ENCODE data around the gene SUN1.
"Not testable (repeated sequence)": the region's sequence is repeated elsewhere in the genome, so short reads cannot be mapped to it uniquely, and the experiment has no call there.

The SUN1 gene, protein sequence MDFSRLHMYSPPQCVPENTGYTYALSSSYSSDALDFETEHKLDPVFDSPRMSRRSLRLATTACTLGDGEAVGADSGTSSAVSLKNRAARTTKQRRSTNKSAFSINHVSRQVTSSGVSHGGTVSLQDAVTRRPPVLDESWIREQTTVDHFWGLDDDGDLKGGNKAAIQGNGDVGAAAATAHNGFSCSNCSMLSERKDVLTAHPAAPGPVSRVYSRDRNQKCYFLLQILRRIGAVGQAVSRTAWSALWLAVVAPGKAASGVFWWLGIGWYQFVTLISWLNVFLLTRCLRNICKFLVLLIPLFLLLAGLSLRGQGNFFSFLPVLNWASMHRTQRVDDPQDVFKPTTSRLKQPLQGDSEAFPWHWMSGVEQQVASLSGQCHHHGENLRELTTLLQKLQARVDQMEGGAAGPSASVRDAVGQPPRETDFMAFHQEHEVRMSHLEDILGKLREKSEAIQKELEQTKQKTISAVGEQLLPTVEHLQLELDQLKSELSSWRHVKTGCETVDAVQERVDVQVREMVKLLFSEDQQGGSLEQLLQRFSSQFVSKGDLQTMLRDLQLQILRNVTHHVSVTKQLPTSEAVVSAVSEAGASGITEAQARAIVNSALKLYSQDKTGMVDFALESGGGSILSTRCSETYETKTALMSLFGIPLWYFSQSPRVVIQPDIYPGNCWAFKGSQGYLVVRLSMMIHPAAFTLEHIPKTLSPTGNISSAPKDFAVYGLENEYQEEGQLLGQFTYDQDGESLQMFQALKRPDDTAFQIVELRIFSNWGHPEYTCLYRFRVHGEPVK
- total RNA-seq, result 101 to 262 reads per million in 2 donors

DNA sequence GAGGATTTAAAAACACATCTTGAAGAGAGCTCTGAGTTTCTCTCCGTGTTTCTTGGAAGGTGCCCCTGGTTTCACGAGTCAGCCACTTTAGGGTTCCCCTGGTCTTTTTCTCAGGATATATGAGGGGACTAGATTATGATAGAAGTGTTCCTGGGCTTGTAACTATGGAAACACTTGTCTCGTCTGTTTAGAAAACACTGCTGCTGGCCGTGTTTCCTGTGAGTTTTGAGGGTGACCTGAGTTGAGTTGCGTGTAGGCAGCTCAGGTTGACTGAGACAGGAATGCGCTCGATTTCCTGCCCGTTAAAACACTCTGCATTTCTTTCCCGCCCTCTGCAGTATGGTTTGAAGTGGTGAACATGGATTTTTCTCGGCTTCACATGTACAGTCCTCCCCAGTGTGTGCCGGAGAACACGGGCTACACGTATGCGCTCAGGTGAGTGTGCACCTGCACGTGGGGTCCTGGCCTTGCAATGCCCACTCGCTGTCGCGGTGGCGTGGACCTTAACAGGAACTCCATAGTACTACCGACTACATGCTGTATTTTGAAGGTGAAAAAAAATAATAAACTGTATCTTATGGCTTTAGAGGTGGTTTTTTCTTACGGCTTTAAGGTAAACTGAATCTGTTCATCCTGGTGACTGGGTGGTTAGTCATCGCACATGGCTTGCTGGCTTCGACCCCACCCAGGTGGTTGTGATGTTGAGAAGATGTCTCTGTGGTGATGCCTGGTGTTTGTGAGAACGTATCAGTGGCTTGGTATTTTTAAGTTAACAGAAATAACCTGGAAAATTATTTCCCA, at the start of gene SUN1:
Gene SUN1 (plus strand): TSS at position 310 of the 801 bp plus-strand sequence. CDS start 49 bp downstream, at position 359.
- peak; percentile 34 for DNase-seq

DNA sequence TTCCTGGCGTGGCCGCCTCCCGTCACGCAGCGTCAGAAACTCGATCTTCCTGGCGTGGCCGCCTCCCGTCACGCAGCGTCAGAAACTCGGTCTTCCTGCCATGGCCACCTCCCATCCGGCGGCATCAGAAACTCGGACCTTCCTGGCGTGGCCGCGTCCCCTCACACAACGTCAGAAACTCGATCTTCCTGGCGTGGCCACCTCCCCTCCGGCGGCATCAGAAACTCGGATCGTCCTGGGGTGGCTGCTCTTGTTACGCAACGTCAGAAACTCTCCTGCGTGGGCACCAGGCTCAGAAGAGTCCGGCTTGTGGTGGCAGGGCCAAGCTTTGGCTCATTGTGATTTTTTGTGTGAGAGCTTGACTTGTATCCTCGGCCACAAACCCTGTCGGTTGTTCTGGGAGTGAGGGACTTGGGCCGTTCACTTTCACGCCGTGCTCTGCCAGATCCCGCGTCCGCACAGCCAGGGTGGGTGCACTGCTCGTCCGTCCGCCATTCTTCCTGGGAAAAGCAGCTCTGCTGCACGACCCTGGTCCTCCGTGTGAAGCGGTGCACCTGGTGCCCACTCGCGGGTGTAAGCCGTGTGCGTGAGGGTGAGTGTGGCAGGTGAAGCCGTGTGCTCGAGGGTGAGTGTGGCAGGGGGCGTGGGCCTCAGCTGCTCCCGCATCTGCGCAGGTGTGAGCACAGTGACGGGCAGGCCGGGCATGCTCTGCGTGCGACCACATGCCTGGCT, 49.4 kb upstream of the SUN1 start:
- no peak for DNase-seq

DNA sequence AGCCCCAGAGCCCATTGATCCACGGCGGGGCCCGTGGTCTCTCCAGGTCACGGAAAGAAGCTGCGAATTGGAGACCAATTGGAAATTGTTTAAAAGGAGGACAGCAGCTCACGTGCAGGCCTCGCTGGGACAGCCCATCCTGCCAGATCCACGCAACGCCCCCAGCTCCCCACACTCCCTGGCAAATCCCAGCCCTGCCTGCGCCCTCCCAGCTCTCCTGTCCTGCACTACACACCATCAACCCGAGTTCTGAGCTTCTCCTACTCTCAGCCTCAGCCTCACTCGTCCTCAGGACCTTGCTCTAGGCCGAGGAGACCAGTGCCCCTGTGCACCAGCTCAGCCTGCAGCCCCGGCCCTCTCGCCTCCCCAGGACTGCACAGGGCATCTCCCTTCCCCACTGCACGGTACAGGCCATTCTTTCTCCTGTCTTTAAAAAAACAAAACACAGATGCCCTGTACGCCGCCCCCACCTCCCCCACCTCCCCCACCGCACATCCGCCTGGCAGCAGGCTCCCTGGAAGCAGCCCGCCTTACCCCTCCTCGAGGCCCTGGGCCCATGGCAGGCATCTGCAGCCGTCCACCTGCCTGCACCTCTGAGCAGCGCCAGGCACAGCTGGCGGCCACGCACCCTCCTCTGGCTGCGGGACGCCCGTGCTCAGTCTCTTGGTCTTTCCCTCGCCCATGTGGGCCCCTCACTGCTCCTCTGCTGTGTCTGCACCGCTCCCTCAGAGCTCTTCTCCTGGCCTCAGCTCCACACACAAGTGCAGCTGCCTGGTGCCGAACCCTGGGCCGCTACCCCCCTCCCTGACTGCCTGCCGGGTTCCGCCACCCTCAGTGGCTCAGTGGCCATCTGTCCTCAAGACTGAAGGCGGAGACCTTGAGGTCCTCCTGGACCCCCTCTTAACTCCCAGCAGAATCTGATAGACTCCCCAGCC, 48.5 kb upstream of the SUN1 start:
- DNase-seq, result no peak

DNA sequence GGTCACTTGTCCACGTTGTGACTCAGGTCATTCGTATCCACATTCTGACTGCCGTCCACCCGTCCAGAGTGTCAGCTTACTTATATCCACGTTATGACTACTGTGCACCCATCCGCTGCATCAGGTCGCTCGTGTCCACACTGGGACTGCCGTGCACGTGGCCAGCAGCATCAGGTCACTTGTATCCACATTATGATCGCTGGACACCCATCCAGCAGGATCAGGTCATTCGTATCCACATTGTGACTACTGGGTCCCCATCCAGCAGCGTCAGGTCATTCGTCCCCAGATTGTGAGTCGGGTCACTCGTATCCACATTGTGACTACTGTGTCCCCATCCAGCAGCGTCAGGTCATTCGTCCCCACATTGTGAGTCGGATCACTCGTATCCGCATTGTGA, 47.3 kb upstream of the SUN1 start:
- DNase-seq, result no peak

DNA sequence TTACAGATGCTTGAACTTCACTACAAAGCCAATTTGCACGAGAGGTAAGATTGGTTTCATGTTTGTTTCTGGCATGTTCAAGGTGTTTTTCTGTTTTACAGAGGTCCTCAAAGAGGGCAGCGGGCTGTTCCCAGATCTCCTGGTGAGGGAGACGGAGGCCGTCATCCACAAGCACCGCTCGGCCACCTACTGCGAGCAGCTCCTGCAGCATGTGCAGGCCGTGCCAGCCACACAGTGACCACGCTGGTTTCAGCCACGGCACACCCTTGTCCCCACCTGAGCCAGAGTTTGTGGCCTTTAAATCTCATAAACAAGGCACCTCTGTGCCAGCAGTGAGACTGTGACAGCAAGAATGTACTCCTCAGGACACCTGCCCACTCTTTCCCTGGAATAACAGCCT, 46.9 kb upstream of the SUN1 start:
- DNase-seq, result no peak

DNA sequence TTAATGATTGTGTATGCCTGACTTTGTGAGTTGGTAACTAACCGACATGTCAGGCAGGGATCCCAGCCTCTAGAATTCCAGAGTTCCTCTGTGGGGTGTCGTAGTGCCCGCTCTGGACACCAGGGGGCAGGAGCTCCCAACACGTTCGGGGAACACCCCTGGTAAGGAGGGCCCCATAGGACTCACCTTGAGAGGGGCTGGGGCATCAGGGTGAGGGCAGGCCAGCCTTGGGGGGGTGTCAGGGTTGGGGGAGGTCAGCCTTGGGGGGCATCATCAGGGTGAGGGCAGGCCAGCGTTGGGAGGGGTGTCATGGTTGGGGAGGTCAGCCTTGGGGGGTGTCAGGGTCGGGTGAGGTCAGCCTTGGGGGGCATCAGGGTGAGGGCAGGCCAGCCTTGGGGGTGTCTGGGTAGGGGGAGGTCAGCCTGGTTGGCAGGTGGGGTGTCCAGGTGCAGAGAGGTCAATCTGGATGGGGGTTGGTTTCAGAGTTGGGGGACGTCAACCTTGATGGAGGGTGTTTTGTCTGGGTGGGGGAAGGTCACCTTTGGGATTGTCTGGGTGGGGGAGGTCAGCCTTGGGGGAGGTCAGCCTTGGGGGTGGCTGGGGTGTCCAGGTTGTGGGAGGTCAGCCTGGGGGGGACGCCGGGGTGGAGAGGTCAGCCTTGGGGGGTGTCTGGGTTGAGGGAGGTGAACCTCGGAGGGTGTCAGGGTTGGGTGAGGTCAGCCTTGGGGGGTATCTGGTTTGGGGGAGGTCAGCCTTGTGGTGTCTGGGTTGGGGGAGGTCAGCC, 45.6 kb upstream of the SUN1 start:
- DNase-seq, result peak; percentile 69

DNA sequence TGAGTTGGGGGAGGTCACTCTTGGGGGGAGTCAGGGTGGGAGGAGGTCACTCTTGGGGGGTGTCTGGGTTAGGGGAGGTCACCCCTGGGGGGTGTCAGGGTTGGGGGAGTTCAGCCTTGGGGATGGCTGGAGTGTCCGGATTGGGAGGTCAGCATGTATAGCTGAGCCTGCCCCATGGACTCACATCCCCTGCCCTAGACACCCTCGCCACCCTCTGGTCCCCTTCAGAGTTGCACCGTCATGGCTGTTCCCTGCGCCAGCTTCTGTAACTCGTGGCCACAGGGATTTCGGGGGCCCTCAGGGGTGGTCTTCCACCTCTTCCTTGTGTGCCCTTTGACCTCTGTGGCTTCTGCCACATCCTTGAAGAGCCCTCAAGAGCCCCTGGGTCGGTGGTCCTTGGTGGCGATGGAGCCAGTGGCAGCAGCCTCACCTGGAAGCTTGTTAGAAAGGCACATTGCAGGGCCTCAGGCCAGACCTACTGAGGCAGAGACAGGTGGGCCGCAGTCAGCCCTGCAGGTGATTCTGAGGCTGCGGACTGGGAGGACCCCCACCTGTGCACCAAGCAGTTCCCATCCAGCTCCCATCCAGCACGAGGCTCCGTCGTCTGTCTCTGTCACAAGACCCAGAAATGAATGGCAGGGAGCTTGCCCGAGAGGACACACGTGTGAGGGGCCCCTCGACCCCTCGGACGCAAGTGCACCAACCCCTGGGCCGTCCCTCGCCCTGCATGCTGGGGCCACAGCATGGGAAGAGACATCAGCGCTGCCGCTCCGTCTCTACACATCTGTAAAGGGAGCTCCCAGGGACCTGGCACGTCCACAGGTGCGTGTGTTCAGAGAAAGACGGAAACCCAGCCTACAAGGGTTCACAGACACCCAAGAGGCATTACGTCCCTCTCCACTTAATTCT, 44.7 kb upstream of the SUN1 start:
- no peak for DNase-seq

DNA sequence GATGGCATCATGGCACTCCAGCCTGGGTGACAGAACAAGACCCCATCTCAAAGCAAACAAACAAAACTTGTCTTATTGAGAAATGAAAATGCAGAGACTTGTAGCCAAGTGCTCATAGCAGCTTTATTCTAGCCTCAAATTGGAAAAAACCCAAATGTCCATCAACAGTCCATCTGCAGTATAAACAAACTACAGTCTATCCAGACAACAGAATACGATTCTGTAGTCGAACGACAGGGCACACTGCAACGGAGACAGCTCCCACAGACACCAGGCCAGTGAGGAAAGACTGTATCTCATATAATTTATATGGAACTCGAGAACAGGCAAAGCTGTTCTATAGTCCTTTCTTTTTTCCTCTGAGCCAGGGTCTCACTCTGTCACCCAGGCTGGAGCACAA, 40.8 kb upstream of the SUN1 start:
- DNase-seq, result no peak

DNA sequence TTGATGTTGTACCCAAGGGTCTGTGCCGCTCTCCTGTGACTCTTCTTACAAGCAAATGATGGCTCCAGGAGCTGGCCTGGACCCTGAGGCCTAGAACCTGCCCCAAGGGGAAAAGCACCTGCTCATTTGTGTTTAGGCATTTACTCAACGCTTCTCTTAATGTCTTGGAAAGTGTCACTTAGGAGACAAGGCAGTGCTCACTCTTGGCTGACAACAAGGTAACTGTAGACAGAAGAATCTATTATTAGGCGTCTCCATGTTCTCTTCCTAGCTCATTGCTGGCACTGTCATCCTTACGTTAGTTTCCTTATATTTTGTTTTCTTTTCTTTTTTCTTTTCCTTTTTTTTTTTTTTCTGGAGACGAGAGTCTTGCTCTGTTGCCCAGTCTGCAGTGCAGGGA, 38.1 kb upstream of the SUN1 start:
- DNase-seq, result no peak

DNA sequence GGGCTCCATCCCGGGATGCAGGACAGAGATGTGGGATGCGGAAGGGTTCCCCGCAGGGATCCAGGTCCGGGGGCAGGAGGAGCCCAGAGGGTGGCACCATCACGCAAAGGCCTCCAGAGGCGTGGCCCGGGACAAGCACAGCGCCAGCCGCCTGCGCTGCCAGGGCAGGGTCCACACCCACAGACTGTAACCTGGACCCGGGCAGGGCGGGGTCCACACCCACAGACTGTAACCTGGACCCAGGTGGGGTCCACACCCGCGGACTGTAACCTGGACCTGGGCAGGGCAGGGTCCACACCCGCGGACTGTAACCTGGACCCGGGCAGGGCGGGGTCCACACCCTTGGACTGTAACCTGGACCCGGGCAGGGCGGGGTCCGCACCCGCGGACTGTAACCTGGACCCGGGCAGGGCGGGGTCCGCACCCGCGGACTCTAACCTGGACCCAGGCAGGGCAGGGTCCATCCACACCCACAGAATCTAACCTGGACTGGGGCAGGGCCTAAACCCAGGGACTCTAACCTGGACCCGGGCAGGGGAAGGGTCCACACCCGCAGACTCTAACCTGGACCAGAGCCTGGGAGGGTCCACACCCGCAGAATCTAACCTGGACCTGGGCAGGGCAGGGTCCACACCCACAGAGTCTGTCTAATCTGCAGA, 37.5 kb upstream of the SUN1 start:
- no peak for DNase-seq

DNA sequence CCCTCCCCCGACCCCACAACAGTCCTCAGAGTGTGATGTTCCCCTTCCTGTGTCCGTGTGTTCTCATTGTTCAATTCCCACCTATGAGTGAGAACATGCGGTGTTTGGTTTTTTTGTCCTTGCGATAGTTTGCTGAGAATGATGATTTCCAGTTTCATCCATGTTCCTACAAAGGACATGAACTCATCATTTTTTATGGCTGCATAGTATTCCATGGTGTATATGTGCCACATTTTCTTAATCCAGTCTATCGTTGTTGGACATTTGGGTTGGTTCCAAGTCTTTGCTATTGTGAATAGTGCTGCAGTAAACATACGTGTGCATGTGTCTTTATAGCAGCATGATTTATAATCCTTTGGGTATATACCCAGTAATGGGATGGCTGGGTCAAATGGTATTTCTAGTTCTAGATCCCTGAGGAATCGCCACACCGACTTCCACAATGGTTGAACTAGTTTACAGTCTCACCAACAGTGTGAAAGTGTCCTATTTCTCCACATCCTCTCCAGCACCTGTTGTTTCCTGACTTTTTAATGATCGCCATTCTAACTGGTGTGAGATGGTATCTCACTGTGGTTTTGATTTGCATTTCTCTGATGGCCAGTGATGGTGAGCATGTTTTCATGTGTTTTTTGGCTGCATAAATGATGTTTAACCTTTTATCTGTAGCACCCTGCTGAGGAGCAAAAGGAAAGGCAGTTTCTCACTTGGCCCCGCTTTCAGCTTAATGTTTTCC, 35.7 kb upstream of the SUN1 start:
- not testable (repeated sequence) for DNase-seq

DNA sequence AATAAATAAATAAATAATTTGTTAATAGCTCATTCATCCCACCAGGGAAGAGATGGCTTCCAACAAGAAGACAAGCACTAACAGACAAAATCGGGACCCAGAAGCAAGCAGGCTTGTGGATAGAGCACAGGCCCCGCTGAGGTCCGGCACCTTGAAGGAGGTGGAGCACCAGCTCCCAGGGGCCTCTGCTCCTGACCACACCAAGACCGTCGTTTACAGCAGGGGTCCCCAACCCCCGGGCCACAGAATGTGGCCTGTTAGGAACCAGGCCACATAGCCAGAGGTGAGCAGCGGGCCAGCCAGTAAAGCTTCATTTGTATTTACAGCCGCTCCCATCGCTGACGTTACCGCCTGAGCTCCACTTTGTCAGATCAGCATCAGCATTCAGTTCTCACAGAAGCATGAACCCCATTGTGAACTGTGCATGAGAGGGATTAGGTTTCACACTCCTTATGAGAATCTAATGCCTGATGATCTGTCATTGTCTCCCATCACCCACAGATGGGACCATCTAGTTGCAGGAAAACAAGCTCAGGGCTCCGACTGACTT, 33.3 kb upstream of the SUN1 start:
- no peak for DNase-seq

DNA sequence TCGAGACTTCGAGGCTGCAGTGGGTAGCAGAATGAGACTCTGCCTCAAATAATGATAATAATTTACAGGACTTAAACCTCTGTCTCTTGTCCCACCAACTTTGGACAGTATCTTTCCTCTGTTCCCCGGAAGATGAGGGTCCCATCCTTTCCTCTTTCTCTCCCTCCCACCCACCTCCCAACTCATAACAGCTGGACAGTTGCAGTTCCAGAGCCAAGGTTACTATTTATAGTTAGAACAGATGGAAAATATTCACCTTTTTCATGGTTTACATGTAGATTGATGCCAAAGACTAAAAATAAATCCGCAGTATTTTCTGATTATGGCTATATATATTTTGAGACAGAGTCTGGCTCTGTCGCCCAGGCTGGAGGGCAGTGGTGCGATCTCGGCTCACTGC, 31.6 kb upstream of the SUN1 start:
- DNase-seq, result no peak

DNA sequence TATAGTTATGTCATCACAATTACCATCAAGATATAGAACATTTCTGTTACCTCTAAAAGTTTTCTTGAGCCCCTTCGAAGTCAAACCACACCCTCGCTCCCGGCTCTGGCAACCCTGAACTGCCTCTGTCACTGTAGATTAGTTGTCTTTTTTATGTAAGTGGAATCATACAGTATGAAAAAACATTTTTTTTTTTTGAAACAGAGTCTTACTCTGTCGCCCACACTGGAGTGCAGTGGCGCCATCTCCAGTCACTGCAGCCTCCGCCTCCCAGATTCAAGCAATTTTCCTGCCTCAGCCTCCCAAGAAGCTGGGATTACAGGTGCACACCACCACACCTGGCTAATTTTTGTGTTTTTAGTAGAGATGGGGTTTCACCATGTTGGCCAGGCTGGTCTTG, 30.9 kb upstream of the SUN1 start:
- DNase-seq, result not testable (repeated sequence)

DNA sequence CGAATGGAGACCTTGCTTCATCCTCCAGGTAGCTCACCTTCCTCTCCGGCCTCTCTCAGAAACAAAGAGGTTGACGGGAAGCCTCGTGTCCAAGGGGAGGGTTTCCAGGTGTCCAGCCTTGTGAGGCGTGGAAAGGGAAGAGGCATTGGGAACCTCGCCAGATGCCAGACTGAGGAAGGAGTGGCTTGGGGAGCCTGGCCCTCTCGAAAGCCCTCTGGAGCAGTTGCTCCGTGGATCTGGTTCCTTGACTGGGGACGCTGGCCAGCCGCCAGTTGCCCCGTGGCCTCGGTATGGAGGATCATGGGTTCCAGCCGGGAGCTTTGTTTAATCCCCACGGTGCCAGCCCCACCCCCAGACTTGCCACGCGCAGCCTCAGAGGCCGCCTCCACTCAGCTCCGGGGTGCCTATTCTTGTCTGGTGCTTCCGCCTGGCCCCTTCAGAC, 30.3 kb upstream of the SUN1 start:
- DNase-seq, result no peak

DNA sequence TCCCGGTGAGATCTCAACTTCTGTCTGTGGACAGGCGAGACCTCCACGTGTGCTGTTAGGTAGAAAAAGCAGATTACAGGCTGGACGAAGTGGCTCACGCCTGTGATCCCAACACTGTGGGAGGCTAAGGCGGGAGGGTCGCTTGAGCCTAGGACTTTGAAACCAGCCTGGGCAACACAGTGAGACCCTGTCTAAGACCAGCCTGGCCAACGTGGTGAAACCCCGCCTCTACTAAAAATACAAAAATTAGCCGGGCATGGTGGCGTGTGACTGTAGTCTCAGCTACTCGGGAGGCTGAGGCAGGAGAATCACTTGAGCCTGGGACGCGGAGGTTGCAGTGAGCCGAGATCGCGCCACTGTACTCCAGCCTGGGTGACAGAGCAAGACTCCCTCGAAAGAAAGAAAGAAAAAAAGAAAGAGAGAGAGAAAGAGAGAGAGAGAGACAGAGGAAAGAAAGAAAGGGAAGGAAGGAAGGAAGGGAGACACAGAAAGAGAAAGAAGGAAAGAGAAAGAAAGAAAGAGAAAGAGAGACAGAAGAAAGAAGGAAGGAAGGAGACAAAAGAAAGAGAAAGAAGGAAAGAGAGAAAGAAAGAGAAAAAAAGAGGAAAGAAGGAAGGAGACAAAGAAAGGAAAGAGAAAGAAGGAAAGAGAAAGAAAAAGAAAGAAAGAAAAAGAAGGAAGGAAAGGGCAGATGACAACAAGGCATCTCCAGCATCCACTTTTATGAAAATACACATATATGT, 29.6 kb upstream of the SUN1 start:
- DNase-seq, result no peak

DNA sequence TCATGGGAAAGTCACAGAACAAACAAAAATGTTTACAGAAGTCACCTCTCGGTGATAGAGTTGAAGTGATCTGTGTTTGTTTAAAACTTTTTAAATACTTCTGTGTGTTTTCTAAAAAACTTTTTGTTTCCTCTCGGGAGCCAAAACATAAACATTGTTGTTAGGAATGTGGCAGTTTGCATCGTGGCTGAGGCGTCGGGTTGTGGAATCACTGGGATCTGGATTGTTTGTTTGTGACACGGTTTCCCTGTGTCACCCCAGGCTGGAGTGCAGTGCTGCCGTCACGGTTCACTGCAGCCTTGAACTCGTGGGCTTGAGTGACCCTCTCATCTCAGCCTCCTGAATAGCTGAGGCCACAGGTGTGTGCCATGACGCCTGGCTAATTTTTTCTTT, 29.0 kb upstream of the SUN1 start:
- DNase-seq, result no peak
